ENCODE results near the gene TMEM109.

TMEM109 gene

DNA sequence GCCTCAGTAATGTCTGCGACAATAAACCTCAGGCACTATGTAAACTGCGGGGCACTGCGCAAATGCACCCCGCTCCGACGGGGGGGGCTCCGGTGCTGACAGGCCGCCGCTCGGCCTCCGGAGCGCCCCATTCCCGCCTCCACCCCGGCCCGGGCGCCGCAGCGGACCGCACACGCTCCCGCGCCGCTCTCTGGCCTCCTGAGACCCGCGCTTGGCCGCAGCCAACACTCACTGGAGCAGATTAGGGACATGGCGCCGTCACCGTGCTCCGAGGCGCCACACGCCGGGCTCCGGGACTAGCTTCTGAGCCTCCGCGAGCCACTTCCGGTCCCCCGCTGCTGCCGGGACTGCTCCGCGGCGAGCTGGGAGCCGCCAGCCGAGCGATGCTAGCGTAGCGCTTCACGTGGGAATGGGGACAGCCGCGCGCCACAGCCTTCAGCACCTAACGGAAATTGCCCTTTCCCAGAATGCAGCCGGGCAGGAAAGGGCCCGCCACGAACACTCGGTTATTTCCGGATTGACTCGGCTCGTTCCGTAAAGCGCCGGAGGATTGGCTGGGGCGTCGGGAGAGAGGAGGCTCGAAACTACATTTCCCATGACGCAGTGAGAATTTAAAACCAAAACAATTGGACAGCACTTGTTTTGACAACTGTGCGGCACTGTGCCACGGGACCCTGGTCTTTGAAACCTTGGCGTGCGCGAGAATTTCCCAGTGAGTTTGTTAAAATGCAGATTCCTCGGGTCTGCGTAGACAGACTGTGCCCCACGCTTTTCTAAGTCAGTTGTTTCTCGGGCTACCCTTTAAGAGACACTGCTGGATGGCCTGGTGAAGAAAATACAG, 7.6 kb upstream of the TMEM109 start, which contains the start of gene PRPF19 (continued):
- TF ChIP-seq, protein P1, sequence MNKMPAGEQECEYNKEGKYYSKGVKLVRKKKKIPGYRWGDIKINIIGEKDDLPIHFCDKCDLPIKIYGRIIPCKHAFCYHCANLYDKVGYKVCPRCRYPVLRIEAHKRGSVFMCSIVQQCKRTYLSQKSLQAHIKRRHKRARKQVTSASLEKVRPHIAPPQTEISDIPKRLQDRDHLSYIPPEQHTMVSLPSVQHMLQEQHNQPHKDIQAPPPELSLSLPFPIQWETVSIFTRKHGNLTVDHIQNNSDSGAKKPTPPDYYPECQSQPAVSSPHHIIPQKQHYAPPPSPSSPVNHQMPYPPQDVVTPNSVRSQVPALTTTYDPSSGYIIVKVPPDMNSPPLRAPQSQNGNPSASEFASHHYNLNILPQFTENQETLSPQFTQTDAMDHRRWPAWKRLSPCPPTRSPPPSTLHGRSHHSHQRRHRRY (tag by site-specific recombination; IDR thresholded peaks at IDR 0.05), result no peak
- TF ChIP-seq SP2 (tag by site-specific recombination; IDR thresholded peaks at IDR 0.05) (no peak; the same call in 1 of the 2 replicates), ZNF624 (tag by site-specific recombination; IDR thresholded peaks at IDR 0.05) (no peak), SP3 (tag by site-specific recombination; IDR thresholded peaks at IDR 0.05) (peak; percentile 26; the same call in 1 of the 2 replicates), TRIM28 (IDR thresholded peaks at IDR 0.05; ENCODE audit: borderline replicate concordance, low read length) (no peak; the same call in 1 of the 2 replicates), ZNF223 (tag by site-specific recombination; IDR thresholded peaks at IDR 0.05) (no peak), ZXDB (tag by site-specific recombination; IDR thresholded peaks at IDR 0.05) (no peak), ZNF394 (tag by site-specific recombination; IDR thresholded peaks at IDR 0.05; ENCODE audit: borderline replicate concordance) (no peak), ZNF350 (tag by site-specific recombination; IDR thresholded peaks at IDR 0.05) (no peak), ZNF654 (tag by site-specific recombination; IDR thresholded peaks at IDR 0.05; ENCODE audit: low read depth) (no peak), ZFHX2 (tag by site-specific recombination; conservative IDR thresholded peaks at IDR 0.05) (no peak), ZNF529 (tag by site-specific recombination; IDR thresholded peaks at IDR 0.05; ENCODE audit: insufficient replicate concordance) (no peak), ZNF132 (tag by site-specific recombination; IDR thresholded peaks at IDR 0.05; ENCODE audit: borderline replicate concordance) (no peak), ZBTB8A (tag by site-specific recombination; IDR thresholded peaks at IDR 0.05) (no peak), GLIS2 (tag by site-specific recombination; IDR thresholded peaks at IDR 0.05) (no peak), ZNF600 (tag by site-specific recombination; IDR thresholded peaks at IDR 0.05) (0 out of 2 replicates have a peak, but pooled peaks have one; percentile 15), ZNF146 (tag by site-specific recombination; IDR thresholded peaks at IDR 0.05) (no peak), ZEB2 (tag by site-specific recombination; IDR thresholded peaks at IDR 0.05) (no peak), ZBTB21 (tag by site-specific recombination; IDR thresholded peaks at IDR 0.05) (no peak), ZSCAN23 (tag by site-specific recombination; IDR thresholded peaks at IDR 0.05) (no peak), ZNF302 (tag by site-specific recombination; IDR thresholded peaks at IDR 0.05; ENCODE audit: low read depth) (no peak), ZNF549 (tag by site-specific recombination; IDR thresholded peaks at IDR 0.05) (no peak), YY1 (tag by site-specific recombination; IDR thresholded peaks at IDR 0.05) (0 out of 2 replicates have a peak, but pooled peaks have one; percentile 27), KLF1 (tag by site-specific recombination; IDR thresholded peaks at IDR 0.05) (no peak), ZFP69B (tag by site-specific recombination; IDR thresholded peaks at IDR 0.05) (peak; percentile 33; the same call in 1 of the 2 replicates), ZSCAN30 (tag by site-specific recombination; IDR thresholded peaks at IDR 0.05) (0 out of 2 replicates have a peak, but pooled peaks have one; percentile 51)
- TF ChIP-seq, protein P2, sequence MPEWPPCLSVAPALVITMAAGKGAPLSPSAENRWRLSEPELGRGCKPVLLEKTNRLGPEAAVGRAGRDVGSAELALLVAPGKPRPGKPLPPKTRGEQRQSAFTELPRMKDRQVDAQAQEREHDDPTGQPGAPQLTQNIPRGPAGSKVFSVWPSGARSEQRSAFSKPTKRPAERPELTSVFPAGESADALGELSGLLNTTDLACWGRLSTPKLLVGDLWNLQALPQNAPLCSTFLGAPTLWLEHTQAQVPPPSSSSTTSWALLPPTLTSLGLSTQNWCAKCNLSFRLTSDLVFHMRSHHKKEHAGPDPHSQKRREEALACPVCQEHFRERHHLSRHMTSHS (tag by site-specific recombination; IDR thresholded peaks at IDR 0.05), result no peak
- TF ChIP-seq, protein P3, sequence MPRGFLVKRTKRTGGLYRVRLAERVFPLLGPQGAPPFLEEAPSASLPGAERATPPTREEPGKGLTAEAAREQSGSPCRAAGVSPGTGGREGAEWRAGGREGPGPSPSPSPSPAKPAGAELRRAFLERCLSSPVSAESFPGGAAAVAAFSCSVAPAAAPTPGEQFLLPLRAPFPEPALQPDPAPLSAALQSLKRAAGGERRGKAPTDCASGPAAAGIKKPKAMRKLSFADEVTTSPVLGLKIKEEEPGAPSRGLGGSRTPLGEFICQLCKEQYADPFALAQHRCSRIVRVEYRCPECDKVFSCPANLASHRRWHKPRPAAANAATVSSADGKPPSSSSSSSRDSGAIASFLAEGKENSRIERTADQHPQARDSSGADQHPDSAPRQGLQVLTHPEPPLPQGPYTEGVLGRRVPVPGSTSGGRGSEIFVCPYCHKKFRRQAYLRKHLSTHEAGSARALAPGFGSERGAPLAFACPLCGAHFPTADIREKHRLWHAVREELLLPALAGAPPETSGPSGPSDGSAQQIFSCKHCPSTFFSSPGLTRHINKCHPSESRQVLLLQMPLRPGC (tag by site-specific recombination; IDR thresholded peaks at IDR 0.05), result no peak
- TF ChIP-seq, protein P4, sequence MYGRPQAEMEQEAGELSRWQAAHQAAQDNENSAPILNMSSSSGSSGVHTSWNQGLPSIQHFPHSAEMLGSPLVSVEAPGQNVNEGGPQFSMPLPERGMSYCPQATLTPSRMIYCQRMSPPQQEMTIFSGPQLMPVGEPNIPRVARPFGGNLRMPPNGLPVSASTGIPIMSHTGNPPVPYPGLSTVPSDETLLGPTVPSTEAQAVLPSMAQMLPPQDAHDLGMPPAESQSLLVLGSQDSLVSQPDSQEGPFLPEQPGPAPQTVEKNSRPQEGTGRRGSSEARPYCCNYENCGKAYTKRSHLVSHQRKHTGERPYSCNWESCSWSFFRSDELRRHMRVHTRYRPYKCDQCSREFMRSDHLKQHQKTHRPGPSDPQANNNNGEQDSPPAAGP (tag by site-specific recombination; IDR thresholded peaks at IDR 0.05), result no peak
- TF ChIP-seq, protein P5, sequence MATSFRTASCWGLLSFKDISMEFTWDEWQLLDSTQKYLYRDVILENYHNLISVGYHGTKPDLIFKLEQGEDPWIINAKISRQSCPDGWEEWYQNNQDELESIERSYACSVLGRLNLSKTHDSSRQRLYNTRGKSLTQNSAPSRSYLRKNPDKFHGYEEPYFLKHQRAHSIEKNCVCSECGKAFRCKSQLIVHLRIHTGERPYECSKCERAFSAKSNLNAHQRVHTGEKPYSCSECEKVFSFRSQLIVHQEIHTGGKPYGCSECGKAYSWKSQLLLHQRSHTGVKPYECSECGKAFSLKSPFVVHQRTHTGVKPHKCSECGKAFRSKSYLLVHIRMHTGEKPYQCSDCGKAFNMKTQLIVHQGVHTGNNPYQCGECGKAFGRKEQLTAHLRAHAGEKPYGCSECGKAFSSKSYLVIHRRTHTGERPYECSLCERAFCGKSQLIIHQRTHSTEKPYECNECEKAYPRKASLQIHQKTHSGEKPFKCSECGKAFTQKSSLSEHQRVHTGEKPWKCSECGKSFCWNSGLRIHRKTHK (tag by site-specific recombination; IDR thresholded peaks at IDR 0.05), result no peak
- TF ChIP-seq, protein P6, sequence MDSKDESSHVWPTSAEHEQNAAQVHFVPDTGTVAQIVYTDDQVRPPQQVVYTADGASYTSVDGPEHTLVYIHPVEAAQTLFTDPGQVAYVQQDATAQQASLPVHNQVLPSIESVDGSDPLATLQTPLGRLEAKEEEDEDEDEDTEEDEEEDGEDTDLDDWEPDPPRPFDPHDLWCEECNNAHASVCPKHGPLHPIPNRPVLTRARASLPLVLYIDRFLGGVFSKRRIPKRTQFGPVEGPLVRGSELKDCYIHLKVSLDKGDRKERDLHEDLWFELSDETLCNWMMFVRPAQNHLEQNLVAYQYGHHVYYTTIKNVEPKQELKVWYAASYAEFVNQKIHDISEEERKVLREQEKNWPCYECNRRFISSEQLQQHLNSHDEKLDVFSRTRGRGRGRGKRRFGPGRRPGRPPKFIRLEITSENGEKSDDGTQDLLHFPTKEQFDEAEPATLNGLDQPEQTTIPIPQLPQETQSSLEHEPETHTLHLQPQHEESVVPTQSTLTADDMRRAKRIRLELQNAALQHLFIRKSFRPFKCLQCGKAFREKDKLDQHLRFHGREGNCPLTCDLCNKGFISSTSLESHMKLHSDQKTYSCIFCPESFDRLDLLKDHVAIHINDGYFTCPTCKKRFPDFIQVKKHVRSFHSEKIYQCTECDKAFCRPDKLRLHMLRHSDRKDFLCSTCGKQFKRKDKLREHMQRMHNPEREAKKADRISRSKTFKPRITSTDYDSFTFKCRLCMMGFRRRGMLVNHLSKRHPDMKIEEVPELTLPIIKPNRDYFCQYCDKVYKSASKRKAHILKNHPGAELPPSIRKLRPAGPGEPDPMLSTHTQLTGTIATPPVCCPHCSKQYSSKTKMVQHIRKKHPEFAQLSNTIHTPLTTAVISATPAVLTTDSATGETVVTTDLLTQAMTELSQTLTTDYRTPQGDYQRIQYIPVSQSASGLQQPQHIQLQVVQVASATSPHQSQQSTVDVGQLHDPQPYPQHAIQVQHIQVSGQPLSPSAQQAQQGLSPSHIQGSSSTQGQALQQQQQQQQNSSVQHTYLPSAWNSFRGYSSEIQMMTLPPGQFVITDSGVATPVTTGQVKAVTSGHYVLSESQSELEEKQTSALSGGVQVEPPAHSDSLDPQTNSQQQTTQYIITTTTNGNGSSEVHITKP (tag by site-specific recombination; IDR thresholded peaks at IDR 0.05), result peak; percentile 46

Measured in HEK293 (cell line).